HPDE6-E6E7 (cell line): Measurements from ENCODE around the gene CASTOR1.

Experiments
- DNase-seq: peaks from one replicate; pipeline ENCODE4 v3.0.0; 2011; ENCODE audit warnings: missing footprints; ENCODE audit errors: extremely low spot score

CASTOR1 gene

GRCh38 chr22:30297991-30298701, 8.8 kb upstream of the CASTOR1 start:
- DNase-seq: peak; percentile 78

DNA sequence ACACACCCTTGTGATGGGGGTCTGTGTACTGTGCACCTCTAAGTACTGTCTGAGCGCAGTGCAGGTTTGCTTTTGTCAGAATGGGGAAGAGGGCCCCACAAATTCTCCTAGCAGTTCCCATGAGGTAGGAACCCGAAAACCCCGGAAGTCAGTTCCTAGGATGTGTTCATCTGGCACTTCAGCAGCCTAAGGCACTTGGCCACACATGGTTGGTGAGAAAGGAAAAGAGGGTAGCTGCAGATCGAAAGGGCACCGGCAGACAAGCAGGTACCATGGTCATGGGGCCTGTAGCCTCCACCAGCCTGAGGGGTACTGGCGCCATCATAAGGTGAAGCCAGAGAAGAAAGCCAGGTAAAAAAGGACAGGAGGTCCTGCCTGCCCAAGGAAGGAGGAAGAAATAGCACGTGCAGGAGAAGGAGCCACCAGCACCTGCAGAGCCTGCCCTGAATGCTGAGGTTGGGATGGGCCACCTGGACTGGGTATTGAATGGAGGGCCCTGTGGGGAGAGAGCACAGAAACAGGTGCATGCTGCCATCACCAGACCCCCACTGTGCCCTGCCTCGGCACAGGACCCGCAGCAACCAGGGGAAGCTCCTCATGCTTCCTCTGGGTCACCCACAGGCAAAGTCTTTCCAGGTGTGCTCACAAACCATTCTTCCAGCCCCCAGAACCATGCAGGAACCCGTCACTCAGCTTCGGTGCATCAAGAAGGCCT, 8.1 kb upstream of the CASTOR1 start:
- DNase-seq: no peak

DNA sequence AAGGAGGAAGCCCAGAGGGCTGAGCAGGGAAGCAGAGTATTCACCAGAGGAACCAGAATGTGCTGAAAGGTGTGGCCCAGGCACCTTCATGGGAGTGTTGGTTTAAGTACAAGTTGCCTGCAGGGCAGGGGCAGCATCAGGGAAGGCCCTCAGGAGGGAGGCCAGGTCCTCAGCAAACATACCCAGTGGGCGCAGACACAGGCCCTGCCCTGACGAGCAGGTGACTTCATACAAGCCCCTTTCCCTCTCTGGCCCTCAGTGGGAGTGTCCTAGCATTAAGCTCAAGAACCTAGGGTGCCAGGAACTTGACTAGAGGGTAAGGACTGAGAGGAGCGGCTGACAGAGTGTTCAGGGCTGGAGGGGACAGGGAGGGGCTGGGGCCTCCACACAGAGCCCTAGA, 7.5 kb upstream of the CASTOR1 start:
- DNase-seq: no peak

- no peak for DNase-seq
Observed at GRCh38 chr22:30296324-30296723, 7.0 kb upstream of the CASTOR1 start.

GRCh38 chr22:30295576-30295975, 6.3 kb upstream of the CASTOR1 start:
- DNase-seq: no peak

DNA sequence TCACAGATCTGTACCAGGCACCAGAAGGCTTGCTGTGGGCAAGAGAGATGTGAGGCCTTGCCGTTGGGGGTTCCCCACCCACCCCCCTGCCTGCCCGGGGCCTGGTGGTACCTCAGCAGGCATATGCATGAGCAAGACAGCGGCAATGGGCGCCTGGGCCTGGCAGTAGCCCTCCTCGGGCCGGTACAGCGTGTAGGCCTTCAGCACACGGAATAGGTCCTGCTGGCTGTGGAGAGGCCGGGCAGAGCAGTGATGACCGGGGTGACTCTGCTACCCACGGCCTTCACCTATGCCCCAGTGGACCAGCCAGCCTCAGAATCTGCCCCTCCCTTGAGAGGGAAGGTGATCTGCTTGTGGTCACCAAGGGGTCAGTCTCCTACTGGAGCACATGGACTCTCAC, 5.5 kb upstream of the CASTOR1 start:
- DNase-seq: no peak

DNA sequence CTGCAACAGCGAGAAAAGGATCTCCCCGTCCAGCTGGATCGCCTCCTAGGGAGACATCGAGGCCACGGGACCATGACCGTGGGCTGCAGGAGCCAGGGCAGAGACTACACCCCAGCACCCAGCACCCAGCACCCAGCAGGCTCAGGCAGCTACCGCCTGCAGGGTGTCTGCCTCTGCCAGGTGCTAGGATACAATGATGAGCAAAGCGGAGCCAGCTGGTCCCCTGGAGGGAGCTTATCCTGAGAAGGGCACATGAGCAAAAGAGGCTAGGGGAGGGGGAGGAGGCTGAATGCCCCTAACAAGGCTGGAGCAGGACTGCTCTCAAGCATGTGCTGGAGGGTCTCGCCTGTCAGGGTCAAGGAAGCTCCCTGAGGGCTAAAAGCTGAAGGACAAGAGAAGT, 4.8 kb upstream of the CASTOR1 start:
- no peak for DNase-seq

DNA sequence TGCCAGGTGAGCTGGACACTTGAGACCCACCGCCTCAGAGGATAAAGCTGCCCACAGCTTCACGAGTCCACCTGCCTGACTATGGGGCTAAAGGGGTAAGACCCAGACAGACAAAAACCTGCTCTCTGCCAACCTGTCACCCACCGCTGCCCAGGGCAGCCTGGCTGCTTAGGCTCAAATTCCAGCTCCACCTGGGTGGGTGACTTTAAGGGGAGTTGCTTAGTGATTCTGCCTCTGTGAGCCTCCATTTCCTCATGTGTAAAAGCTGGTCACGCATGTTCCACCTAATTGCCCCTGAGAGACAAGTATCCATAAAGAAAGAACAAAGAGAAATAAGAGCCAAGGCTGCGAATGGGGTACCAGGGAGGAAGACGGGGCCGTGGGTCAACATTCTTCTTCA, 3.7 kb upstream of the CASTOR1 start:
- no peak for DNase-seq

- no peak for DNase-seq
Observed at GRCh38 chr22:30292069-30292970, 3.0 kb upstream of the CASTOR1 start.

GRCh38 chr22:30291058-30291892, 2.0 kb upstream of the CASTOR1 start:
- peak; percentile 75 for DNase-seq

- peak; percentile 79 for DNase-seq
Observed at GRCh38 chr22:30290342-30291057, 1.2 kb upstream of the CASTOR1 start.

DNA sequence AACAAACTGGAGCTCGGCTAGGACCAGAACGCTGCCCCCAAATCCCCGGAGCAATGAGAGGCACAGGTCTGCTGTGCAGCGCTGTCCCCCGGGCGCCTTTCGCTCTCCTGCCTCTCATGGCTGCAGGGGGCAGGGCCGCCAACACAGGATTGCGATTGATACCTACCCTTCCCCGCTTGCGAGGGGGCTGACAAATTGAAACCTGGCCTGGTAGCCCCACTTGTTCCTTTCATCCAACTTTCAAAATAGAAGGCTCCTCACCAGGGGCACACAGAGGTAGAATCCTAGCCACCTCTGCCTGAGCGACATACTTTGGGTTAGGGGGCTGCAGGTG, 642 bp upstream of the CASTOR1 start:
- DNase-seq: no peak

DNA sequence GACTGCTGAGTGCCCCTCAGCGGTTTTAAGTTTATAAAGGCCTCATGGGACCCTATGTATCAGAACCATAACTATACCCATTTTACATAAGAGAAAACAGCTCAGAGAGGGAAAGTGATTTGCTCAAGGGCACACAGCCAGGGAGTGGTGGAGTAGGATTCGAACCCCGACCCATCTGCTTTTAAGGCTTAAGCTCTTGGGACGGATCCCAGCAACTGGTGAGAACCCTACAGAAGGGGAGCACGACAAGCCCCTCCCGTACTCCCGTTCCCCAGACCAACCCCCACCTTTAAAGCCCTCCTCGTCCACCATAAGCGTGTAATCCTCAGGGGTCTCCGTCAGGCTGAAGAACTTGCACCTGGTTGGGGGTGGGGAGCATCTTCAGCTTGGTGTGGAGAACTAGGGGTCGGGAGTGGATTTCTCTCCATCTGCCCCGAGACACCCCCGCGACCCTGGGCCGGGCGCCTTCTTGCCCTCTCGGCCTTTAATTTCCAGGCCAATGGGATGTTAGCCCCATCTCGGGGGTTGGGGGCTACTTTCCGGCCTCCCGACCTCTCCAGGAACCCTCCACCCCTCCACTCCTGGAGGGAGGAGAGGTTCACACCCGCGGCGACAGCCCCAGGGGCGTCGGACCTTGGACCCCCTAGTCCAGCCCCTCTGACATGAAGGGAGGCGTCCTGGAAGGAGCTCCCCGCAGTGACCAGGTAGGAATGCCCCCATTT, 725 bp downstream of the CASTOR1 start:
- no peak for DNase-seq

DNA sequence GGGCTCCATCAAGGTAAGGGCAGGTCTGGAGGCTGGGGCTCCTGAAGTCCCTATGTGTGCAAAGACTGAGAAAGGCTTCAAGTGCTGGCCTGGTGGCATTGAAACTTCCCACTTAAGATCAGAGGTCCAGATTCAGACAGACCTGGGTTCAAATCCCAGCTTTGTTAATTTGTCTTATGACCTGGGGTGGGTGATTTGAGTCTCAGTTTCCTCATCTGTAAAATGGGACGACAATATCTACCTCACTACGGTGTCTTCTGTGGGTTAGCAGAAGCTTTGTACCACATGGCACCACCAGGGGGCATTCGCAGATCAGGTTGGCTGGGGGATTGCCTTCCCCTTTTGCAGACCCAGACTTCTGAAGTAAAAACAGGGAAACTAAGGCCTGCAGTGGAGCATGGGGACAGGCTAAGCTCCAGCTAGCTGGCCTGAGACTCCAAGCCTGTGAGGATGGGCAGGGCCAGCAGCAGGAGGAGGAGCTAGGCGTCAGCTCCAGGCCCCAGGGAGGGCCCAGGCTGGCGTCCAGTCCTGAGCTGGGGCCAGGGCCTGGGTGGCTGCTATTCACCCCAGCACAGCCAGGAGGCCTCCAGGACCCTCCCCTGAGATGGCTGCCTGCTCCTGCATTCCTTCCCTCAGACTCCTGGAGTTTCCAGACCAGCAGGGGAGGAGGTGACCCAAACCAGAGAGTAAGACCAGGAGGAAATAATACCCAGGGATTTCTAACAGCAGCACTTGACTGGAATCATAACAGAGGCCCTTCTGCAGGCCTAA, 1.5 kb downstream of the CASTOR1 start:
- DNase-seq: peak; percentile 70

- DNase-seq: no peak
Observed at GRCh38 chr22:30286813-30287647, 2.3 kb downstream of the CASTOR1 start.

DNA sequence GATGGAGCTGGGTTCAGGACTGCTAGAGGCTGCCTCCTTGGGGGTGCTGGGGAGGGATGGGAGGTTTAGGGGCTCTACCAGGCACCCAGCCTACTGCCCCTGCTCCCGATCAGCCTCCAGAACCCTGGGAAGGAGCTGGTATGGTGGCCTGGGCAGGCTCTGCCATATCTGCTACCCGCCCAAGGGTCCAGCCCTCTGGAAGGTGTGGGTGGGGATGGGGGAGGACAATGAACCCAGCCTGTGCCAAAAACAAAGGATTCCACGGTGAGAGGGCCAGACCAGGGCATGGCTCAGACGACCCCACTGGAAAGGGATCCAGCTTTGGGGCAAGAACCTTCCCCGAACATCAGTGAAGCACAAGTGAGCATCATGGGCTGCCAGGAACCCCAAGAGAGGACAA, 3.0 kb downstream of the CASTOR1 start:
- DNase-seq: no peak

DNA sequence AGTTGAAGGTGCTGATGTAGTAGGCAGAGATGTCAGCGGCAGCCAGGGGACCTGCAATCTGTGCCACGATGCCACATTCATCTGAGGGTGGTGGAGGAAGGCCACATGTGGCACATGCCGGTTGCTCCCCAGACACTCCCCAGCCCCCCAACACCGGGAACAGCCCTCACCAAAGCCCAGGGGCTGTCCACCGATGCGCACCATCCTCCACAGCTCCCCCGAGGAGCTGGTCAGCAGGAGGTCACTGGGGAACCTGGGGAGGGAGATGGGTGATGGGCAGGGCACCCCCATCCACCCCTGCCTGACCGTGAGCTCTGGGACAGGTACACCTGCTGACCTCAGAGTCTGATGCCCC, 3.5 kb downstream of the CASTOR1 start:
- DNase-seq: no peak

GRCh38 chr22:30285176-30285845, 4.0 kb downstream of the CASTOR1 start:
- no peak for DNase-seq
